Adrenal gland (tissue), 5 donors: ENCODE measurements around the gene THRB.

ENCODE experiments used
- POLR2A ChIP-seq, 2 donors: fragments of 450-650 bp; IDR thresholded peaks; one replicate each; pipeline ENCODE4 v1.6.1; 2017; ENCODE audit warnings: antibody characterized with exemption in 2 of 2, mild to moderate bottlenecking in 2 of 2, moderate library complexity in 1 of 2
- TF ChIP-seq, protein P1 (sequence below), 6 experiments: fragments of 450-650 bp in 4 of 6; fragments of 200-600 bp in 2 of 6; sonication (generic) in 1 of 6; IDR thresholded peaks; 1 replicate in 5 of 6; 2 replicates in 1 of 6; pipeline versions ENCODE4 v1.5.1 to v1.8.0; 2016 to 2021; ENCODE audit warnings: antibody characterized with exemption in 6 of 6, mild to moderate bottlenecking in 2 of 6, moderate library complexity in 1 of 6
- donor health status: DM: no; HTN: no; CAD: no.

DNA sequence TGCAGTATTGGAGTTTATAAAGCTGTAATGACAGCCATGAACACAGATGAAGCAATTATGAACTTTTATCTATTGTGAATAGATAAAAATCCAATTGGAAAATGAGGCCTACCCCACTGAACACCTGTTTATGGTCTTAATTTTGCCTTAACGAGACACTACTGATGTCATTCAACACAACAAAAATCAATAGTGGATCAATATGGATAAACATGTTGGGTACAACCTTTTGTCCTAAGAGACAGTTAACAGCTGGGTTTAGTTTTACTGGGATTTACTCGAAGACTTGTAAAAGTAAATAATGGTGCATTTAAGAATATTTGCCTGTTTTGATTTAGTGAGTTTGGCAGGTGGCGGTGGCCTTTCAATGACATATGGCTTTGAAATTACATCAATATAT, 331.7 kb downstream of the THRB start:
- TF ChIP-seq POLR2A (IDR thresholded peaks at IDR 0.05) = no peak
- TF ChIP-seq, protein P1, sequence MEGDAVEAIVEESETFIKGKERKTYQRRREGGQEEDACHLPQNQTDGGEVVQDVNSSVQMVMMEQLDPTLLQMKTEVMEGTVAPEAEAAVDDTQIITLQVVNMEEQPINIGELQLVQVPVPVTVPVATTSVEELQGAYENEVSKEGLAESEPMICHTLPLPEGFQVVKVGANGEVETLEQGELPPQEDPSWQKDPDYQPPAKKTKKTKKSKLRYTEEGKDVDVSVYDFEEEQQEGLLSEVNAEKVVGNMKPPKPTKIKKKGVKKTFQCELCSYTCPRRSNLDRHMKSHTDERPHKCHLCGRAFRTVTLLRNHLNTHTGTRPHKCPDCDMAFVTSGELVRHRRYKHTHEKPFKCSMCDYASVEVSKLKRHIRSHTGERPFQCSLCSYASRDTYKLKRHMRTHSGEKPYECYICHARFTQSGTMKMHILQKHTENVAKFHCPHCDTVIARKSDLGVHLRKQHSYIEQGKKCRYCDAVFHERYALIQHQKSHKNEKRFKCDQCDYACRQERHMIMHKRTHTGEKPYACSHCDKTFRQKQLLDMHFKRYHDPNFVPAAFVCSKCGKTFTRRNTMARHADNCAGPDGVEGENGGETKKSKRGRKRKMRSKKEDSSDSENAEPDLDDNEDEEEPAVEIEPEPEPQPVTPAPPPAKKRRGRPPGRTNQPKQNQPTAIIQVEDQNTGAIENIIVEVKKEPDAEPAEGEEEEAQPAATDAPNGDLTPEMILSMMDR (IDR thresholded peaks at IDR 0.05) = no peak
